22Rv1 (cell line): ENCODE measurements around the gene KRT3.

Source experiments
- CTCF ChIP-seq: fragments of 450-650 bp; IDR thresholded peaks from 2 replicates; pipeline ENCODE4 v1.5.1; 2017; ENCODE audit warnings: mild to moderate bottlenecking
- ZFX ChIP-seq: fragments of 450-650 bp; IDR thresholded peaks from 2 replicates; pipeline ENCODE4 v1.6.1; 2017; ENCODE audit warnings: antibody characterized with exemption, borderline replicate concordance

DNA sequence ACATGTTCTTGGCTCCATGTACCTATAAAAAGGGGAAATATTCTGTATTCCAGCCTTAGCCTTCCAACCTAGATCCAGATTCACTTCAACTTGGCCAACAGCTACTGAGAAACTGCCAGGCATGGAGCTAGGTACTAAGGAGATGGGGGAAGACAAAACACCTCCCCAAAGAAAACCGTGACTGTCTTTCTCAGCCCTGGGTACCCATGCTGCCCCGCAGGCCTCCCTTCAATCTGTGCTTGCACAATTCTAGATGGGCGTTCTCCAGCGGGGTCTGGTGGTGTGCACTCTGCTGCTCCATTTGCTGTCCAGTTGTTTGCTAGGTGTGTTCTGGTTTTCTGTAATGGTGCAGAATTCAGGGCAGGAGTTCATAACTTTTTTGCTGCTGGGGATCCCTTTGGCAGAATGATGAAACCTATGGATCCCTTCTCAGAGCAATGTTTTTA is 18.8 kb upstream of the KRT3 start:
- no peak for TF ChIP-seq CTCF
- TF ChIP-seq ZFX, result no peak
